Hepatocyte (in vitro differentiated cells): ENCODE results near the gene KCNJ16. TPM values are rescaled to one million over a fixed set of nuclear protein-coding genes. Genes with fewer than 3 reads are reported as not detected.
"Not testable (repeated sequence)": the region's sequence is repeated elsewhere in the genome, so short reads cannot be mapped to it uniquely, and the experiment has no call there.

Experiments used
- DNase-seq: peaks from one replicate; pipeline ENCODE4 v3.0.0-alpha.2; 2016; ENCODE audit warnings: low spot score
- H2AFZ ChIP-seq: fragments of 200-600 bp; sonication (generic); 2 replicates; pipeline ENCODE4 v1.6.0; 2016; ENCODE audit warnings: antibody characterized with exemption, mild to moderate bottlenecking
- H3K27ac ChIP-seq: fragments of 200-600 bp; sonication (generic); 2 replicates; pipeline ENCODE4 v1.5.1; 2016; ENCODE audit warnings: mild to moderate bottlenecking
- H3K27me3 ChIP-seq: fragments of 200-600 bp; sonication (generic); 2 replicates; pipeline ENCODE4 v1.6.1; 2016
- H3K36me3 ChIP-seq: fragments of 200-600 bp; sonication (generic); replicated peaks from 2 replicates; pipeline ENCODE4 v1.5.1; 2016; ENCODE audit warnings: low read depth; ENCODE audit not compliant: insufficient read depth
- H3K4me1 ChIP-seq: fragments of 200-600 bp; sonication (generic); 2 replicates; pipeline ENCODE4 v1.5.1; 2016; ENCODE audit warnings: mild to moderate bottlenecking, moderate library complexity; ENCODE audit not compliant: insufficient read depth
- H3K4me2 ChIP-seq: fragments of 200-600 bp; sonication (generic); 2 replicates; pipeline ENCODE4 v1.6.0; 2016
- H3K4me3 ChIP-seq: fragments of 200-600 bp; sonication (generic); 2 replicates; pipeline ENCODE4 v1.5.1; 2016; ENCODE audit warnings: mild to moderate bottlenecking
- H3K79me2 ChIP-seq: fragments of 200-600 bp; sonication (generic); 2 replicates; pipeline ENCODE4 v1.6.0; 2017; ENCODE audit warnings: mild to moderate bottlenecking
- H3K9me2 ChIP-seq: fragments of 200-600 bp; sonication (generic); replicated peaks from 2 replicates; pipeline ENCODE4 v1.6.0; 2017; ENCODE audit warnings: mild to moderate bottlenecking; ENCODE audit not compliant: insufficient read depth
- H3K9me3 ChIP-seq: fragments of 200-600 bp; sonication (generic); 2 replicates; pipeline ENCODE4 v1.5.1; 2016; ENCODE audit warnings: low read depth, mild to moderate bottlenecking
- H4K20me1 ChIP-seq: fragments of 200-600 bp; sonication (generic); 2 replicates; pipeline ENCODE4 v1.6.0; 2016; ENCODE audit warnings: mild to moderate bottlenecking; ENCODE audit not compliant: insufficient read depth, poor library complexity, severe bottlenecking
- CTCF ChIP-seq: fragments of 200-600 bp; sonication (generic); IDR thresholded peaks from 2 replicates; pipeline ENCODE4 v1.5.1; 2016; ENCODE audit warnings: antibody characterized with exemption, mild to moderate bottlenecking; ENCODE audit not compliant: poor library complexity
- EZH2 ChIP-seq: fragments of 200-600 bp; sonication (generic); IDR thresholded peaks from 2 replicates; pipeline ENCODE4 v1.6.1; 2016; ENCODE audit warnings: antibody characterized with exemption, mild to moderate bottlenecking, borderline replicate concordance
- EZH2phosphoT487 ChIP-seq: fragments of 200-600 bp; sonication (generic); IDR thresholded peaks from one replicate; pipeline ENCODE4 v1.6.1; 2018; ENCODE audit warnings: antibody characterized with exemption, mild to moderate bottlenecking, low read depth, moderate library complexity; ENCODE audit not compliant: unreplicated experiment, severe bottlenecking
- WGBS: methylation state at CpG from one replicate; pipeline ENCODE4 v1.1.6; 2016; ENCODE audit warnings: low lambda C conversion rate; ENCODE audit errors: missing lambda C conversion rate; 5-methylcytosine and 5-hydroxymethylcytosine counted together
- polyA plus RNA-seq: library from polyadenylated mRNA; unstranded; fragments of >200 nt; fragmentation: Nextera tagmentation; extraction: Ambion mirVana; gene quantifications from 2 replicates; pipeline ENCODE4 v1.2.1, GENCODE V29; 2016
- total RNA-seq: library from RNA; depleted of rRNA; stranded (reverse); fragments of >200 nt; gene quantifications from 2 replicates; pipeline ENCODE4 v1.2.3, GENCODE V29; 2014

KCNJ16 gene
- total and polyA plus RNA-seq, 2 experiments from 2014 or later, result 2.7 to 40.6 TPM

GRCh38 chr17:70037498-70037897, 37.5 kb upstream of the KCNJ16 start:
- WGBS, result 56% methylated on average over 2 of the region's 2 CpGs
- TF ChIP-seq EZH2phosphoT487, result no peak
- Histone ChIP-seq H3K36me3 (no peaks in the 10 kb centered on the region), H3K27me3 (no peaks in the 10 kb centered on the region), H3K4me2 (no peak overlapping the region), H3K4me1 (no peaks in the 10 kb centered on the region), H3K27ac (no peak overlapping the region), H2AFZ (no peak overlapping the region), H3K79me2 (no peaks in the 10 kb centered on the region), H3K9me3 (no peaks in the 10 kb centered on the region), H3K4me3 (no peak overlapping the region), H4K20me1 (no peaks in the 10 kb centered on the region), H3K9me2 (no peaks in the 10 kb centered on the region)
- DNase-seq, result no peak

GRCh38 chr17:70040336-70040735, 34.7 kb upstream of the KCNJ16 start:
- no peaks in the 10 kb centered on the region for H3K79me2 ChIP-seq
- TF ChIP-seq EZH2phosphoT487, result no peak
- TF ChIP-seq EZH2, result no peak
- TF ChIP-seq CTCF, result no peak
- no peaks in the 10 kb centered on the region for H3K4me1 ChIP-seq
- WGBS, result 88% methylated on average over 2 of the region's 2 CpGs
- no peaks in the 10 kb centered on the region for H3K9me2 ChIP-seq
- no peaks in the 10 kb centered on the region for H3K27me3 ChIP-seq
- no peaks in the 10 kb centered on the region for H3K9me3 ChIP-seq
- no peak for DNase-seq
- no peak overlapping the region for H3K4me3 ChIP-seq
- no peaks in the 10 kb centered on the region for H4K20me1 ChIP-seq
- no peak overlapping the region for H3K27ac ChIP-seq
- H3K36me3 ChIP-seq, result no peaks in the 10 kb centered on the region
- H2AFZ ChIP-seq, result no peak overlapping the region
- H3K4me2 ChIP-seq, result no peak overlapping the region

DNA sequence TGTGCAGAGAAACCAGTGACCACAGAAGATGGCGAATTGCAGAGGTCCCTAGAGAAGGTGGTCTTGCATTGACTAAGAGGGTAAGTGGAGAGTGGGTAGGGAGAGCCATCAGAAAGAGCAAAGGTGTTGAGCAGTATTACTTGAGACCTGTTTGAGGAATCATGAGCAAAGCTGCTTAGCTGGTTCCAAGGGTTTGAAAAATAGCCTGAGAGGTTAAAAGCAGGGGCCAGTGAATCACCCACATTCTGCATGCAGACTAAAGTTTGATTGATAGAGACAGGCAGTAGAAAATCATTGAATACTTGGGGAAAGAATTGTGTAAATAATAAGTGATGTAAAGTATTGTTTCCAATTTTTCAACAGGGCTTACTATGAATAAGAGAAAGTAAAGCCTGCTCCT, 34.0 kb upstream of the KCNJ16 start:
- Histone ChIP-seq H4K20me1 (no peaks in the 10 kb centered on the region), H3K9me2 (no peaks in the 10 kb centered on the region), H2AFZ (no peak overlapping the region), H3K4me3 (no peak overlapping the region), H3K4me2 (no peak overlapping the region), H3K36me3 (no peaks in the 10 kb centered on the region), H3K9me3 (no peaks in the 10 kb centered on the region), H3K27ac (no peak overlapping the region), H3K79me2 (no peaks in the 10 kb centered on the region), H3K4me1 (no peaks in the 10 kb centered on the region), H3K27me3 (no peaks in the 10 kb centered on the region)
- 91% methylated on average over 1 of the region's 1 CpG for WGBS
- DNase-seq, result no peak
- no peak for TF ChIP-seq EZH2
- no peak for TF ChIP-seq EZH2phosphoT487
- no peak for TF ChIP-seq CTCF

GRCh38 chr17:70041540-70041939, 33.5 kb upstream of the KCNJ16 start:
- Histone ChIP-seq H3K4me2 (no peak overlapping the region), H3K79me2 (no peaks in the 10 kb centered on the region), H3K4me1 (no peaks in the 10 kb centered on the region), H2AFZ (no peak overlapping the region), H3K4me3 (no peak overlapping the region), H4K20me1 (no peaks in the 10 kb centered on the region), H3K9me3 (no peaks in the 10 kb centered on the region), H3K9me2 (no peaks in the 10 kb centered on the region), H3K36me3 (no peaks in the 10 kb centered on the region), H3K27me3 (no peaks in the 10 kb centered on the region), H3K27ac (no peak overlapping the region)
- DNase-seq, result no peak
- TF ChIP-seq EZH2, result no peak
- no peak for TF ChIP-seq CTCF
- TF ChIP-seq EZH2phosphoT487, result no peak
- WGBS, result 77% methylated on average over 6 of the region's 6 CpGs

- H3K4me2 ChIP-seq, H3K9me2 ChIP-seq, H3K79me2 ChIP-seq, H2AFZ ChIP-seq, H3K9me3 ChIP-seq, H3K4me1 ChIP-seq, H3K27me3 ChIP-seq, H3K27ac ChIP-seq, H4K20me1 ChIP-seq, H3K36me3 ChIP-seq, DNase-seq, H3K4me3 ChIP-seq: not testable (repeated sequence)
- 96% methylated on average over 5 of the region's 5 CpGs for WGBS
These were observed 29.2 kb upstream of the KCNJ16 start for GRCh38 chr17:70045780-70046179.
